ENCODE data around the gene PDE6A. TPM values are rescaled to one million over a fixed set of nuclear protein-coding genes. Genes with fewer than 3 reads are reported as not detected.

The PDE6A gene
- total RNA-seq, 1 donor from 2014 or later, result 0.12 TPM

DNA sequence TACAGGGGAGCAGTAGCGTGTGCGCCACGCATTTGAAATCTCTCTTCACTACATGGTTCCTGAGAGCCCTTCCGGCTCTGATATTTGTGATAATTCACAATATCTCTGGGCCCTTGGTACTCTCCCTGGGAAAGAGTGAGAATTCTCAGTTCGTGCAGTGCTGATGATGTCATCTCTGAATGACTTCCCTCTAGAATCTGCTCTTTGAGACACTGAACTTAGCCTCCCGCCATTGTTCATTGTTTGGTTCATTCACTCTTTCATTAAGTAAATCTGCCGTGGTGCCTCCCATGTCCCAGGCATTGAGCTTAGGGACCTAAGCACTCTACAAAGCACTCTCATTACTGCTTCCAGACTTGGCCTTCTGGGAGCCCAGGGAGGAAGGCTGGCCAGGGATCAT, 120.5 kb downstream of the PDE6A start:
- Mint-ChIP-seq H3K36me3 (ENCODE audit: low read depth) (no peaks in the 10 kb centered on the region), H3K9me3 (ENCODE audit: low read depth) (no peaks in the 10 kb centered on the region), H3K27me3 (ENCODE audit: low read depth) (no peaks in the 10 kb centered on the region), H3K27ac (ENCODE audit: unreplicated experiment) (no peak overlapping the region), H3K4me3 (ENCODE audit: unreplicated experiment) (no peak overlapping the region), H3K4me1 (ENCODE audit: low read depth) (peaks cover 7% of the 10 kb centered on the region)
- TF ChIP-seq CTCF (IDR thresholded peaks at IDR 0.05), result no peak
- no peak for DNase-seq (ENCODE audit: low spot score)

DNA sequence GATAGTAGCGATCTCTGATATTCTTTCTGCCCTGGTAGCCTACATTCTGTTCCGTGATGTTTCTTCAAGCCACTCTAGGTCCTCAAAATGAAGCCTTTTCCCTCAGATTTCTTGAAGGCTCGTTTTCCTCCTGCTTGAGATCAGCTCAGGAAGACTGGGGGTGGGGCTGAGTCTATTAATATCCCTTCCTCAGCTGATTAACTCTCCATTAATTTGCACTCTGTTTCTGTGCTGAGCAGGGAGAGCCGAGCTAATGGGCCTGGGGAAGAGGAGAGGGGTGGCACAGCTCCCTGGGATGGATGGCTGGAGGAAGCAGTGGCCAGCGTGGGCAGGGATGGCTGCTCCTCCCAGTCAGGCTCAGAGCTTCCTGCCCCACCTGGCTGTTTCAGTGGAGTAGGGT, 121.2 kb downstream of the PDE6A start:
- peaks cover 2% of the 10 kb centered on the region for H3K4me1 Mint-ChIP-seq (ENCODE audit: low read depth)
- DNase-seq (ENCODE audit: low spot score), result no peak
- H3K9me3 Mint-ChIP-seq (ENCODE audit: low read depth), result no peaks in the 10 kb centered on the region
- no peaks in the 10 kb centered on the region for H3K27me3 Mint-ChIP-seq (ENCODE audit: low read depth)
- H3K27ac Mint-ChIP-seq (ENCODE audit: unreplicated experiment), result no peak overlapping the region
- H3K4me3 Mint-ChIP-seq (ENCODE audit: unreplicated experiment), result no peak overlapping the region
- no peak for TF ChIP-seq CTCF (IDR thresholded peaks at IDR 0.05)
- no peaks in the 10 kb centered on the region for H3K36me3 Mint-ChIP-seq (ENCODE audit: low read depth)

DNA sequence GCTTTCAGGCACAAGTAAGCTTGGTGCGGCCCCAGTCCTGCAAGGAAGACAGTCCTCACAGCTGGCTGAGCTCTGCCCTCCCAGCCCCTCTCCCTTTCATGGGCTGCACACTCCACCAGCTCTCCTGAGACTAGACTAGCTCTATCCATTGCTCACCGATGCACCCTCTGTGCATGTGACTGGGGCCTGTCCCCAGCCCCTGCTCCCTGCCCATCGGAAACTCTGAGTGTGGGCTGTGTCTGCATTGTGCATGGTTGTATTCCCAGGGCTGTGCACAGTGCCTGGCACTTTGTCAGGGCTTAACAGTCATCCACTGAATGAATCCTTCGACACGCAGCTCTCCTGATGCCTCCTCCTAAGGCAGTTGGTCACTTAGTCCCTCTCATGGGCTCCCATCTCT, 122.3 kb downstream of the PDE6A start:
- Mint-ChIP-seq H3K27ac (ENCODE audit: unreplicated experiment) (no peak overlapping the region), H3K9me3 (ENCODE audit: low read depth) (no peaks in the 10 kb centered on the region), H3K4me3 (ENCODE audit: unreplicated experiment) (no peak overlapping the region), H3K36me3 (ENCODE audit: low read depth) (no peaks in the 10 kb centered on the region), H3K4me1 (ENCODE audit: low read depth) (no peaks in the 10 kb centered on the region), H3K27me3 (ENCODE audit: low read depth) (no peaks in the 10 kb centered on the region)
- no peak for TF ChIP-seq CTCF (IDR thresholded peaks at IDR 0.05)
- no peak for DNase-seq (ENCODE audit: low spot score)

GRCh38 chr5:149820536-149821510, 123.8 kb downstream of the PDE6A start:
- Mint-ChIP-seq H3K36me3 (ENCODE audit: low read depth) (no peaks in the 10 kb centered on the region), H3K4me1 (ENCODE audit: low read depth) (no peaks in the 10 kb centered on the region), H3K4me3 (ENCODE audit: unreplicated experiment) (no peak overlapping the region), H3K27ac (ENCODE audit: unreplicated experiment) (no peak overlapping the region), H3K9me3 (ENCODE audit: low read depth) (no peaks in the 10 kb centered on the region), H3K27me3 (ENCODE audit: low read depth) (no peaks in the 10 kb centered on the region)
- TF ChIP-seq CTCF (IDR thresholded peaks at IDR 0.05), result no peak
- no peak for DNase-seq (ENCODE audit: low spot score)

- TF ChIP-seq CTCF (IDR thresholded peaks at IDR 0.05), result no peak
- peak; percentile 32 for DNase-seq (ENCODE audit: low spot score)
- no peak overlapping the region for H3K4me3 Mint-ChIP-seq (ENCODE audit: unreplicated experiment)
These were observed 124.6 kb downstream of the PDE6A start for GRCh38 chr5:149820012-149820411.

More at GRCh38 chr5:149820012-149820411, 124.6 kb downstream of the PDE6A start:
- Mint-ChIP-seq H3K27me3 (ENCODE audit: low read depth) (no peaks in the 10 kb centered on the region), H3K9me3 (ENCODE audit: low read depth) (no peaks in the 10 kb centered on the region), H3K36me3 (ENCODE audit: low read depth) (no peaks in the 10 kb centered on the region), H3K4me1 (ENCODE audit: low read depth) (no peaks in the 10 kb centered on the region), H3K27ac (ENCODE audit: unreplicated experiment) (no peak overlapping the region)

Measured in chondrocyte (in vitro differentiated cells).